Right forelimb (tissue), 1 donor: Measurements from ENCODE around the gene DPM2.
A peak's percentile ranks its signal among the peaks of the same experiment; 100 is the strongest.

Source experiments
- DNase-seq: peaks from one replicate; pipeline ENCODE4 v3.0.0-alpha.2; 2018

Gene DPM2

GRCh38 chr9:127934248-127934647, 3.4 kb downstream of the DPM2 start:
- DNase-seq, result no peak

DNA sequence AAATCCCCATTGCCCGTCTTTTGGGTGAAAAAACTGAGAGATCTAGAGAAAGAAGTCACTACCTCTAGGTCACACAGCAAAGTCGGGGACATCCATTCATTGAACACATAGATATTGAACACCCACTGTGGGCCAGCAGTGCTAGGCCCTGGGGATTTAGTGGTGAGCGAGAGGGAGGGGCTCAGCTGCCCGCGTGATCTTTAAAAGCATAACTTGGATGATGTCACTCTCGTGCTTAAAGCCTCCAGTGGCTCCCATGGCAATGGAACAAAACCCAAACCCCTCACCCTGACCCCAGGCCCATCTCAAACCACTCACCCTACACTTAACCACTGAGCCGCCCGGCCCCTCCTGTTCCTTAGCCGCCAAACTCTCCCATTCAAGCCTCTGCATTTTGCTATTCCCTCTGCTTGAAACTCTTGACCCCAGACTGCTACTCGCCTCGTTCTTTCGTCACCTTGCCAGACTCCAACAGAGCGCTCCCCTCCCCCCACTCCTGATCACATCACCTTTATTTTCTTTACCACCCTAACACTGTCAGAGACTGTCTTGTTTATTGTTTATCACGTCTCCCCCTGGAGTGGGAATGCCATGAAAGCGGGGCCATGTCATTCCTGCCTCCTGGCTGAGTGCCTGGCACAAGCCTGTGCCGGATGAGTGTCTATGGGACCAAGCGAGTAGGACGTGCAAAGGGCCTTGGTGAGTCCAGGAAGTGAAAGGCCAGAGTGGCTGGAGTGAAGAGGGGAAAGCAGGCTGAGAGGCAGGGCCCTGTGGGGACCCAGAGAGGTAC, 6.4 kb downstream of the DPM2 start:
- DNase-seq, result no peak

- DNase-seq, result peak; percentile 88
Observed at GRCh38 chr9:127930231-127931091, 7.2 kb downstream of the DPM2 start, which contains the start of gene PIP5KL1. TSS of gene PIP5KL1 (minus strand) at chr9:127930777. CDS start at chr9:127930752, 25 bp downstream.

GRCh38 chr9:127929625-127929979, 8.1 kb downstream of the DPM2 start:
- DNase-seq, result no peak

DNA sequence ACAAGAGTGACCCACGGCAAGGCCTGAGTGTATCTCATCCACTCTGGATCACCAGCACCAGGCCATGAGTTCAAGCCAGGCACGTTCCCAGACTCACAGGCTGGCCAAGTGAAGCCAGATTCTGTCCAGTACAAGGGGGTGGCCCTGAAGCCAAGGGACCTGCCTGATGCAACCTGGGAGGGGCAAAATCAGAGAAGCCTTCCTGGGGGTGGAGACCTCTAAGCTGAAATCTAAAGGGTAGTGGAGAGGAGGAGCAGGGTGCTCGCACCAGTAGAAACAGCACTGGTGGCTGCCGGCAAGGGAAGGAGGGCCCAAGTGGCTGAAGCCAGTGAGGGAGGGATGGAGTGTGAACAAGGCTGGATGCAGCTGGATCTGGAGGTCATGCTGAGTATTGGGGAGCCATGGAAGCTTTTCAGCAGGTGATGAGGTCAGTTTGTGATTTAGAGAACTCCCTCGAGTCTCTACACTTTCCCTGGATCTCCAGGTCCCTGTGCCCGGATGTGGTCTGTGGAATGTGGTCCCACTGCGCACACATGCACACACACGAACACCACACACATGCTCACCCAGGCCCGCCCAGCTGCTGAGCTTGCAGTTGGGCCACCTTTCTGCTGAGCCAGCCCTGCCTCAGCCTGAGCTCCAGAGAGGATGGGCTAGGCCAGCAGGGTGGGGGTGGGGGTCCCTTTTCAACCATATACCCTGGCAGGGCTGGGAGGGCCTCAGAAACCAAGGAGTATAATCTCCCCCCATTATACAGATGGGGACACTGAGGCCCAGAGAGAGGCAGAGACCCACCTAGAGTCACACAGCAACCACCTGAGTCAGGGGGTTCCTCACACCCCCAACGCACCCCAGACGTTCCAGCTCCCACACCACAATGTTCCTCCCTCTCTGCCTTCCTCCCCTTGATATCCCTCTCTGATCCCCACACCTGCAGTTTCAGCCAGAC, 8.7 kb downstream of the DPM2 start:
- no peak for DNase-seq

DNA sequence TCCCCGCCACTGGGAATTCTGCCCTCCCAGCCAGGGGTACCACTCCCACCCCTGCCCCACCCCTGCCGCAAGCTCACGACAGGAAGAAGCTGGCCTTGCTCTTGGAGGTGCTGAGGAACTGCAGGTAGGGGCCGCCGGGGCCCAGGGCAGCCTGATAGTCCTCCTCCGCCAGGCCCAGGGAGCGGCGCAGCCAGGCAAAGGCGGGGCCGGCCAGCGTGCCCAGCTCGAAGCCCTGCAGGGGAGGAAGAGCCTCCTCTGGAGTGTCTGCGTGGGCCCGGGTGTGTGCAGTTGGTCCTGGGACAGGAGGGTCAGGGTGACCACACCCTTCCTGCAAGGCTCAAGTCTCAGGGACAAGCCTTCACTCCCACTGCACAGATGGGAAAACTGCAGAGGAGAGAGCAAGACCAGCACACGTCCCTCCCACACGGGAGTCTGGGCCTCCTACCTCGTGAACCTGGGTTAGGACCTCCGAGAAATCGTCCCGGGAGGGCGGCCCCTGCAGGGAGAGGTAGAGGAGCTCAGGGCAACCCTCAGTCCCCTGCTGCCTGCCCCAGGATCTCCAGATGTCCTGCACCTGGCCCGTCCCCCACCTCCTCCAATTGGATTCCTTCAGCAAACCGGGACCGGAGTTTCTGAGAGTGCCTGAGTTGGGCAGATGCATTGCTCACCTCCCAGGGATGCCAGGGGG, 9.5 kb downstream of the DPM2 start:
- DNase-seq, result no peak

GRCh38 chr9:127927201-127927987, 10.3 kb downstream of the DPM2 start:
- DNase-seq, result no peak

GRCh38 chr9:127926906-127927200, 10.8 kb downstream of the DPM2 start:
- DNase-seq, result no peak

GRCh38 chr9:127925959-127926905, 11.4 kb downstream of the DPM2 start:
- DNase-seq, result no peak

DNA sequence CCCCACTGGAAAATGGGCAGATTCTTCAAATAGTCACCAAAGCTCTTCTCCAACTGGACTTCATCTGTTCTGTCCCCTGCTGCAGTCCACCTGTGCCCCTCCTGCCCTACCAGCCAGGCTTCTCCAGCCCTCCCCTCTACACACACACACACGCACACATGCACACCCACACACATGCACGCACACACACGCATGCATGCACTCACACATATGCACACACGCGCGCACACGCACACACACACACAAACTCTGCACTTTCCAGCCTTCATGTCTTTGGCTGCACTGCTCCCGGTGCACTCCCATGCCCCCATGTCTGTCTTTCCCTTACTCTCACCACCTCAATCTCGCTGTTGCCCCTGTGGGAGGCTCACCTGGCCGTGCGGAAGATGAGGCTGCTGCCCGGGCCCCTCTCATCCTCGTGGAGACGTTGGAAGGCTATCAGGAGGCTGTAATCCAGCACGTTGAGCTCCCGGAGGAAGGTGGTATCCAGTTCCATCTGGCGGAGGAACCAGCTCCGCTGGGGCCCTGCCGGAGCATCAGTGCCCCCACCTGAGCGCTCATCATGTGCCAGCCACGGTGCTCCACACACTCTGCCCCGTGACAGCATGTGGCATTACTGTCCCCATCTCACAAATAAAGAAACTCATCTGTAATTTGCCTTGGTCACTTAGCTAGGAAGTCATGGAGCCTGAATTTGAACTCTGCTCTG, 12.8 kb downstream of the DPM2 start:
- no peak for DNase-seq

- DNase-seq, result no peak
Observed at GRCh38 chr9:127923771-127924170, 13.9 kb downstream of the DPM2 start.

- no peak for DNase-seq
Observed at GRCh38 chr9:127923046-127923445, 14.6 kb downstream of the DPM2 start.

GRCh38 chr9:127921557-127922120, 16.0 kb downstream of the DPM2 start:
- DNase-seq, result peak; percentile 85

- DNase-seq, result no peak
Observed at GRCh38 chr9:127920794-127921193, 16.9 kb downstream of the DPM2 start.

- DNase-seq, result no peak
Observed at GRCh38 chr9:127919253-127919815, 18.3 kb downstream of the DPM2 start.

DNA sequence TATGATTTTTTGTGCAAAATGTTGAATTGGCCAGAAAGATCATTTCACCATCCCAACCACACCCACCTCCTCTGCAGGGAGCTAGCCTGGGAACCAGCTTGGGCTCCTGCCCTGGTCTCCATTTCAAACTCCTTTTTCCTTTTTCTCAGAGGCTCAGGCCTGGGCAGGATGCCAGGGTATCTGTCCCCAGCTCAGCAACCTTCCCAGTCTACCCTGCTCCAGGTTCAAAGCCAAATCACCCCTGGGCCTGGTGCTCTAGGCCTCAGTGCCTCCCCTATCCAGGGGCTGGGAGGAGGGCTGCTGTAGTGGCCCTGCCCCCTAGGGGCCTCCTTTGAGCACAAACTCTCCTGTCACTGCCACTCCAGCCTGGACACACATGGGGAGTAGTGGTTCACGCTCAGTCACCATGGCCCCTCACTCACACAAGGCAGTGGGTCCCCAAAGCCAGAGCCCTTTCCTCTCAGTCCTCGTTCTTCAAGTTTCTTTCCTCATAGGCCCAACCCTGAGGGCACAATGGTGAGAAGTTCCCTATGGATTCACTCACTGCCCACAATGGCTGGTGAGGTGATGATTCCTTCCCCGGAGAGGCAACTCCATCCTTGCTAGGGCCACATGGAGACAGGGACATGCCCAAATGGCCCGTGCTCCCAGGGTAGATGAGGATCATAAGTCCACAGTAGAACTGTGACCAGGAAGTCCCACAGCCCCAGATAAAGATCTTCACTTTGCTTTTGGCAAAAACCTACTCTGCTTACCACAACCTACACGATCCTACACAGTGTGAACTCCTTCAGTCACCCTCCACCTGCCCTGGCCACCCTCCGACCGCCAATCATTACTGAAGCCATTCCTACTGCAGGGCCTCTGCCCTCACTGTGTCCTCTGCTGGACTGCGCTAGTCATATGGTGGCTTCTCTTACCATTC, 19.2 kb downstream of the DPM2 start:
- DNase-seq, result no peak

GRCh38 chr9:127917603-127918002, 20.1 kb downstream of the DPM2 start:
- no peak for DNase-seq
